ENCODE results near the gene FBXL5. TPM values are rescaled to one million over a fixed set of nuclear protein-coding genes. Genes with fewer than 3 reads are reported as not detected.

FBXL5 gene
- total and polyA plus RNA-seq, 2 of the 13 experiments (the other 11 are each of a cell fraction or from before 2014, with no cell fraction given): 17.4 to 45.3 TPM

DNA sequence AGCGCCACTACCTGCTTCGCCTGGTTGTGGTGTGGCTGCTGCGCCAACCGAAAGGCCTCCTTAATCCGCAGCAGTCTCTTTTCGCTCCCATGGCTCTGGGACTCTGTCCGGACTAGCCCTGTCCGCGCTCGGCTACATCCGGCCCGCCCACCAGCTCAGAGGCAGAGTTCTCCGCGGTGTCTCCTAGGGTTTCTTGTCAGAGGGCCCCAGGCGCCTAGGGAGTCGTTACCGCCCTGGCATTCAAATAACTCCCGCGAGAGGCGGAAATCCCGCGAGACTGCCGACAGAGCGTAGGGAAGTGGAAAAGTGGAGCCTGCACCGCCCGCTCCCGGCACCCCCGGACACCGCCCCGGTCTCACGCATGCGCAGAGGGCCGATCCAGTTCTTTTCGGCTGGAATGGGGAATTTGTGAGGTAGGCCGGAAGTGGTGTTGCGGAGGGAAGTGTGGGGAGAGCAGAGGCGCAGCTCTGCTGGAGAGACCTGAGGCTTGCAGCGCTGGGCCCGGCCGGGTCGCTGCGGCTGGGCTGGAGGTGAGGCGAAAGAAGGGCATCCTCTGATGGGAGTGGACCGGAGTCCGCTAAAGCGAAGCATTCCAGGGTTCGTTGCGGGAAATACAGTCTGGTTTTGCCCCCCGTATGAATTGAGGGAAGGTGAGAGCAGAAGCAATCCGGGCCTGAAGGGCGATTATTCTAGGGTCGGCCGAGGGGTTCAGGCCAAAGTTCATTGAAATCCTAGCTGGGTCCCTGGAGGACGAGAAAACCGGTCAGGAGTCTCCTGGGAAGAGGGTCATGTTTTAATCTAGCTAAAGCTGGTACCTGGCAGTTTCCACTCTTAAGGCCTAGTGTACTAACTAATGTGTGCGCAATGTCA, 26.4 kb upstream of the FBXL5 start, which contains the start of gene FAM200B (continued):
- TF ChIP-seq ZNF235 (CRISPR knock-in tag; IDR thresholded peaks at IDR 0.05; ENCODE audit: borderline replicate concordance) (0 out of 2 replicates have a peak, but pooled peaks have one; percentile 70), PTBP1 (IDR thresholded peaks at IDR 0.05; ENCODE audit: low read depth, low read length, poor library complexity, severe bottlenecking) (no peak), ZNF441 (CRISPR knock-in tag; IDR thresholded peaks at IDR 0.05; ENCODE audit: borderline replicate concordance) (peak; percentile 90; the same call in 1 of the 2 replicates), ZNF260 (CRISPR knock-in tag; IDR thresholded peaks at IDR 0.05; ENCODE audit: borderline replicate concordance, low read depth) (no peak)
- TF ChIP-seq, protein P1, sequence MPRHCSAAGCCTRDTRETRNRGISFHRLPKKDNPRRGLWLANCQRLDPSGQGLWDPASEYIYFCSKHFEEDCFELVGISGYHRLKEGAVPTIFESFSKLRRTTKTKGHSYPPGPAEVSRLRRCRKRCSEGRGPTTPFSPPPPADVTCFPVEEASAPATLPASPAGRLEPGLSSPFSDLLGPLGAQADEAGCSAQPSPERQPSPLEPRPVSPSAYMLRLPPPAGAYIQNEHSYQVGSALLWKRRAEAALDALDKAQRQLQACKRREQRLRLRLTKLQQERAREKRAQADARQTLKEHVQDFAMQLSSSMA (CRISPR knock-in tag; IDR thresholded peaks at IDR 0.05): 0 out of 2 replicates have a peak, but pooled peaks have one; percentile 78
- TF ChIP-seq, protein P2, sequence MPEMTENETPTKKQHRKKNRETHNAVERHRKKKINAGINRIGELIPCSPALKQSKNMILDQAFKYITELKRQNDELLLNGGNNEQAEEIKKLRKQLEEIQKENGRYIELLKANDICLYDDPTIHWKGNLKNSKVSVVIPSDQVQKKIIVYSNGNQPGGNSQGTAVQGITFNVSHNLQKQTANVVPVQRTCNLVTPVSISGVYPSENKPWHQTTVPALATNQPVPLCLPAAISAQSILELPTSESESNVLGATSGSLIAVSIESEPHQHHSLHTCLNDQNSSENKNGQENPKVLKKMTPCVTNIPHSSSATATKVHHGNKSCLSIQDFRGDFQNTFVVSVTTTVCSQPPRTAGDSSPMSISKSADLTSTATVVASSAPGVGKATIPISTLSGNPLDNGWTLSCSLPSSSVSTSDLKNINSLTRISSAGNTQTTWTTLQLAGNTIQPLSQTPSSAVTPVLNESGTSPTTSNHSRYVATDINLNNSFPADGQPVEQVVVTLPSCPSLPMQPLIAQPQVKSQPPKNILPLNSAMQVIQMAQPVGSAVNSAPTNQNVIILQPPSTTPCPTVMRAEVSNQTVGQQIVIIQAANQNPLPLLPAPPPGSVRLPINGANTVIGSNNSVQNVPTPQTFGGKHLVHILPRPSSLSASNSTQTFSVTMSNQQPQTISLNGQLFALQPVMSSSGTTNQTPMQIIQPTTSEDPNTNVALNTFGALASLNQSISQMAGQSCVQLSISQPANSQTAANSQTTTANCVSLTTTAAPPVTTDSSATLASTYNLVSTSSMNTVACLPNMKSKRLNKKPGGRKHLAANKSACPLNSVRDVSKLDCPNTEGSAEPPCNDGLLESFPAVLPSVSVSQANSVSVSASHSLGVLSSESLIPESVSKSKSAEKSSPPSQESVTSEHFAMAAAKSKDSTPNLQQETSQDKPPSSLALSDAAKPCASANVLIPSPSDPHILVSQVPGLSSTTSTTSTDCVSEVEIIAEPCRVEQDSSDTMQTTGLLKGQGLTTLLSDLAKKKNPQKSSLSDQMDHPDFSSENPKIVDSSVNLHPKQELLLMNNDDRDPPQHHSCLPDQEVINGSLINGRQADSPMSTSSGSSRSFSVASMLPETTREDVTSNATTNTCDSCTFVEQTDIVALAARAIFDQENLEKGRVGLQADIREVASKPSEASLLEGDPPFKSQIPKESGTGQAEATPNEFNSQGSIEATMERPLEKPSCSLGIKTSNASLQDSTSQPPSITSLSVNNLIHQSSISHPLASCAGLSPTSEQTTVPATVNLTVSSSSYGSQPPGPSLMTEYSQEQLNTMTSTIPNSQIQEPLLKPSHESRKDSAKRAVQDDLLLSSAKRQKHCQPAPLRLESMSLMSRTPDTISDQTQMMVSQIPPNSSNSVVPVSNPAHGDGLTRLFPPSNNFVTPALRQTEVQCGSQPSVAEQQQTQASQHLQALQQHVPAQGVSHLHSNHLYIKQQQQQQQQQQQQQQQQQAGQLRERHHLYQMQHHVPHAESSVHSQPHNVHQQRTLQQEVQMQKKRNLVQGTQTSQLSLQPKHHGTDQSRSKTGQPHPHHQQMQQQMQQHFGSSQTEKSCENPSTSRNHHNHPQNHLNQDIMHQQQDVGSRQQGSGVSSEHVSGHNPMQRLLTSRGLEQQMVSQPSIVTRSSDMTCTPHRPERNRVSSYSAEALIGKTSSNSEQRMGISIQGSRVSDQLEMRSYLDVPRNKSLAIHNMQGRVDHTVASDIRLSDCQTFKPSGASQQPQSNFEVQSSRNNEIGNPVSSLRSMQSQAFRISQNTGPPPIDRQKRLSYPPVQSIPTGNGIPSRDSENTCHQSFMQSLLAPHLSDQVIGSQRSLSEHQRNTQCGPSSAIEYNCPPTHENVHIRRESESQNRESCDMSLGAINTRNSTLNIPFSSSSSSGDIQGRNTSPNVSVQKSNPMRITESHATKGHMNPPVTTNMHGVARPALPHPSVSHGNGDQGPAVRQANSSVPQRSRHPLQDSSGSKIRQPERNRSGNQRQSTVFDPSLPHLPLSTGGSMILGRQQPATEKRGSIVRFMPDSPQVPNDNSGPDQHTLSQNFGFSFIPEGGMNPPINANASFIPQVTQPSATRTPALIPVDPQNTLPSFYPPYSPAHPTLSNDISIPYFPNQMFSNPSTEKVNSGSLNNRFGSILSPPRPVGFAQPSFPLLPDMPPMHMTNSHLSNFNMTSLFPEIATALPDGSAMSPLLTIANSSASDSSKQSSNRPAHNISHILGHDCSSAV (CRISPR knock-in tag; IDR thresholded peaks at IDR 0.05; ENCODE audit: borderline replicate concordance): no peak
- TF ChIP-seq, protein P3, sequence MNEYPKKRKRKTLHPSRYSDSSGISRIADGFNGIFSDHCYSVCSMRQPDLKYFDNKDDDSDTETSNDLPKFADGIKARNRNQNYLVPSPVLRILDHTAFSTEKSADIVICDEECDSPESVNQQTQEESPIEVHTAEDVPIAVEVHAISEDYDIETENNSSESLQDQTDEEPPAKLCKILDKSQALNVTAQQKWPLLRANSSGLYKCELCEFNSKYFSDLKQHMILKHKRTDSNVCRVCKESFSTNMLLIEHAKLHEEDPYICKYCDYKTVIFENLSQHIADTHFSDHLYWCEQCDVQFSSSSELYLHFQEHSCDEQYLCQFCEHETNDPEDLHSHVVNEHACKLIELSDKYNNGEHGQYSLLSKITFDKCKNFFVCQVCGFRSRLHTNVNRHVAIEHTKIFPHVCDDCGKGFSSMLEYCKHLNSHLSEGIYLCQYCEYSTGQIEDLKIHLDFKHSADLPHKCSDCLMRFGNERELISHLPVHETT (CRISPR knock-in tag; conservative IDR thresholded peaks at IDR 0.05): peak; percentile 40; the same call in 1 of the 2 replicates
- TF ChIP-seq, protein P4, sequence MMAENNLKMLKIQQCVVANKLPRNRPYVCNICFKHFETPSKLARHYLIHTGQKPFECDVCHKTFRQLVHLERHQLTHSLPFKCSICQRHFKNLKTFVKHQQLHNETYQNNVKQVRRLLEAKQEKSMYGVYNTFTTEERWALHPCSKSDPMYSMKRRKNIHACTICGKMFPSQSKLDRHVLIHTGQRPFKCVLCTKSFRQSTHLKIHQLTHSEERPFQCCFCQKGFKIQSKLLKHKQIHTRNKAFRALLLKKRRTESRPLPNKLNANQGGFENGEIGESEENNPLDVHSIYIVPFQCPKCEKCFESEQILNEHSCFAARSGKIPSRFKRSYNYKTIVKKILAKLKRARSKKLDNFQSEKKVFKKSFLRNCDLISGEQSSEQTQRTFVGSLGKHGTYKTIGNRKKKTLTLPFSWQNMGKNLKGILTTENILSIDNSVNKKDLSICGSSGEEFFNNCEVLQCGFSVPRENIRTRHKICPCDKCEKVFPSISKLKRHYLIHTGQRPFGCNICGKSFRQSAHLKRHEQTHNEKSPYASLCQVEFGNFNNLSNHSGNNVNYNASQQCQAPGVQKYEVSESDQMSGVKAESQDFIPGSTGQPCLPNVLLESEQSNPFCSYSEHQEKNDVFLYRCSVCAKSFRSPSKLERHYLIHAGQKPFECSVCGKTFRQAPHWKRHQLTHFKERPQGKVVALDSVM (CRISPR knock-in tag; IDR thresholded peaks at IDR 0.05): no peak
- TF ChIP-seq, protein P5, sequence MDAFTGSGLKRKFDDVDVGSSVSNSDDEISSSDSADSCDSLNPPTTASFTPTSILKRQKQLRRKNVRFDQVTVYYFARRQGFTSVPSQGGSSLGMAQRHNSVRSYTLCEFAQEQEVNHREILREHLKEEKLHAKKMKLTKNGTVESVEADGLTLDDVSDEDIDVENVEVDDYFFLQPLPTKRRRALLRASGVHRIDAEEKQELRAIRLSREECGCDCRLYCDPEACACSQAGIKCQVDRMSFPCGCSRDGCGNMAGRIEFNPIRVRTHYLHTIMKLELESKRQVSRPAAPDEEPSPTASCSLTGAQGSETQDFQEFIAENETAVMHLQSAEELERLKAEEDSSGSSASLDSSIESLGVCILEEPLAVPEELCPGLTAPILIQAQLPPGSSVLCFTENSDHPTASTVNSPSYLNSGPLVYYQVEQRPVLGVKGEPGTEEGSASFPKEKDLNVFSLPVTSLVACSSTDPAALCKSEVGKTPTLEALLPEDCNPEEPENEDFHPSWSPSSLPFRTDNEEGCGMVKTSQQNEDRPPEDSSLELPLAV (CRISPR knock-in tag; conservative IDR thresholded peaks at IDR 0.05; ENCODE audit: low read depth): no peak
